ENCODE data around the gene PRPF38B.

- TF ChIP-seq POLR2A (IDR thresholded peaks at IDR 0.05; ENCODE audit: low read length) (no peak), GATA1 (IDR thresholded peaks at IDR 0.05; ENCODE audit: low read depth, low read length) (no peak)
Measured at GRCh38 chr1:108645564-108646184, 46.4 kb upstream of the PRPF38B start.
